MM.1S (cell line): ENCODE data around the gene YPEL4.

Experiments used
- DNase-seq: peaks from one replicate; pipeline ENCODE4 v3.0.0-alpha.2; 2015
- H2AFZ ChIP-seq: fragments of 300-600 bp; sonication (generic); 2 replicates; pipeline ENCODE4 v1.6.0; 2016; ENCODE audit warnings: antibody characterized with exemption, low read length
- H3F3A ChIP-seq: fragments of 300-600 bp; sonication (generic); 2 replicates; pipeline ENCODE4 v1.6.1; 2016; ENCODE audit warnings: mild to moderate bottlenecking, antibody characterized with exemption, low read length, moderate library complexity, mixed read lengths; ENCODE audit not compliant: insufficient read depth
- H3K27ac ChIP-seq: fragments of 300-600 bp; sonication (generic); 2 replicates; pipeline ENCODE4 v1.5.1; 2016; ENCODE audit warnings: mild to moderate bottlenecking, low read length
- H3K27me3 ChIP-seq: fragments of 300-600 bp; sonication (generic); replicated peaks from 2 replicates; pipeline ENCODE4 v1.6.0; 2016; ENCODE audit warnings: low read length; ENCODE audit not compliant: insufficient read depth
- H3K36me3 ChIP-seq: fragments of 300-600 bp; sonication (generic); replicated peaks from 2 replicates; pipeline ENCODE4 v1.6.1; 2016; ENCODE audit warnings: mild to moderate bottlenecking, low read length, mixed read lengths; ENCODE audit not compliant: insufficient read depth
- H3K4me1 ChIP-seq: fragments of 300-600 bp; sonication (generic); 2 replicates; pipeline ENCODE4 v1.6.1; 2016; ENCODE audit warnings: low read length, mixed read lengths
- H3K4me2 ChIP-seq: fragments of 300-600 bp; sonication (generic); 2 replicates; pipeline ENCODE4 v1.6.0; 2016; ENCODE audit warnings: low read depth, low read length
- H3K4me3 ChIP-seq: fragments of 300-600 bp; sonication (generic); 2 replicates; pipeline ENCODE4 v1.5.1; 2016; ENCODE audit warnings: low read length, mixed read lengths
- H3K79me2 ChIP-seq: fragments of 300-600 bp; sonication (generic); 2 replicates; pipeline ENCODE4 v1.6.1; 2016; ENCODE audit warnings: mixed run types, low read length, mixed read lengths
- H3K9ac ChIP-seq: fragments of 300-600 bp; sonication (generic); 2 replicates; pipeline ENCODE4 v1.6.1; 2016; ENCODE audit warnings: low read length, mixed read lengths
- H3K9me2 ChIP-seq: fragments of 300-600 bp; sonication (generic); replicated peaks from 2 replicates; pipeline ENCODE4 v1.6.1; 2016; ENCODE audit warnings: mild to moderate bottlenecking, low read length, mixed read lengths; ENCODE audit not compliant: insufficient read depth
- H3K9me3 ChIP-seq: fragments of 300-600 bp; sonication (generic); replicated peaks from 2 replicates; pipeline ENCODE4 v1.6.1; 2016; ENCODE audit warnings: mild to moderate bottlenecking, low read length, mixed read lengths; ENCODE audit not compliant: insufficient read depth
- H4K20me1 ChIP-seq: fragments of 300-600 bp; sonication (generic); 2 replicates; pipeline ENCODE4 v1.6.1; 2016; ENCODE audit warnings: mild to moderate bottlenecking, low read length, moderate library complexity, mixed read lengths; ENCODE audit not compliant: insufficient read depth
- CTCF ChIP-seq: fragments of 300-600 bp; sonication (generic); IDR thresholded peaks from 2 replicates; pipeline ENCODE4 v1.5.1; 2016; ENCODE audit warnings: antibody characterized with exemption, low read length, mixed read lengths
- EZH2 ChIP-seq: fragments of 300-600 bp; sonication (generic); optimal IDR thresholded peaks from 2 replicates; pipeline ENCODE3; 2017; ENCODE audit warnings: low read depth, mild to moderate bottlenecking, antibody characterized with exemption, low read length, mixed read lengths
- EZH2phosphoT487 ChIP-seq: fragments of 300-600 bp; sonication (generic); IDR thresholded peaks from 2 replicates; pipeline ENCODE4 v1.6.1; 2018; ENCODE audit warnings: antibody characterized with exemption, low read length

YPEL4 gene

DNA sequence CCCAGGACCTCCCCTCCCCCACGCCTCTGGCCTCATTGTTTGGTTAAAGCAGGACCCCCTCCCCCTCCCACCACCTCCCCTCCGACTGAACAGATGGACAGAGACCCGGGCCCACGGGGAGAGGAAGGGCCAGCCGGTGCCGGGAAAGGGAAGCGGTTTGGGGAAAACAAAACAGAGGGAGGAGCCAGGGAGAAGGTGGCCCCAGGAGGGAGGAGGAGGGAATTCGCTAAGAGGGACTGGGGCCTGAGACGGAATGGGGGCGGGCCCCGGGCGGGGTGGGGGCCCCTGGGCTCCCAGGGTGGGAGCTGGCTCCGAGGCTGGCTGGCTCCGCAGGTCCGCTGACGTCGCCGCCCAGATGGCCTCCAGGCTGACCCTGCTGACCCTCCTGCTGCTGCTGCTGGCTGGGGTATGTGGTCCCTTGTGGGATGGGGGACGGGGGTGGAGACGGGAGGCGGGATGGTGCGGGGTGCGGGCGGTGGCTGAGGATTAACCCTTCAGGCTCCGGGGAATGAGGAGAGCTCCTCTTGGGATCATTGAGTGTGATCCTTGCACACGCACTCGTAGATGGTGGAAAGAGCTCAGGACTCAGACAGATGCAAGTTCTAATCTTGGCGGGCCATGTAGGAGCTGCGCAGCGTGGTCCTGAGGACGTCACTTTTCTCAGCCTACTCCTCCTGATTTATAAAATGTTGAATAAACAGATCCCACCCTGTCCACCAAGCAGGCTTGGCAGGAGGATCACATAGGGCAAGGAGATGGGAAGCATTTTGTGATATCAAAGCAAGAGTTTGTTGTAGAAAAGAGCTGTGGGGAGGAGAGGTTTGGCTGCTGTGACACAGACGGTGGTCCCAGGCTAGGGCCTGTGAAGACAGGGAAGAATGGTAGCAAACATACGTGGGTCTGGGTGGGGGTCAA, 51.5 kb downstream of the YPEL4 start:
- Histone ChIP-seq H3K9me3 (no peaks in the 10 kb centered on the region), H3K27me3 (no peaks in the 10 kb centered on the region), H3K9me2 (no peaks in the 10 kb centered on the region), H3K27ac (no peak overlapping the region), H3K4me1 (no peaks in the 10 kb centered on the region), H3F3A (no peaks in the 10 kb centered on the region), H2AFZ (no peak overlapping the region), H3K79me2 (no peaks in the 10 kb centered on the region), H3K9ac (no peak overlapping the region), H3K4me3 (no peak overlapping the region), H3K4me2 (no peak overlapping the region), H4K20me1 (no peaks in the 10 kb centered on the region), H3K36me3 (no peaks in the 10 kb centered on the region)
- DNase-seq: no peak
- no peak for TF ChIP-seq EZH2phosphoT487
- TF ChIP-seq CTCF: no peak
- TF ChIP-seq EZH2: no peak

DNA sequence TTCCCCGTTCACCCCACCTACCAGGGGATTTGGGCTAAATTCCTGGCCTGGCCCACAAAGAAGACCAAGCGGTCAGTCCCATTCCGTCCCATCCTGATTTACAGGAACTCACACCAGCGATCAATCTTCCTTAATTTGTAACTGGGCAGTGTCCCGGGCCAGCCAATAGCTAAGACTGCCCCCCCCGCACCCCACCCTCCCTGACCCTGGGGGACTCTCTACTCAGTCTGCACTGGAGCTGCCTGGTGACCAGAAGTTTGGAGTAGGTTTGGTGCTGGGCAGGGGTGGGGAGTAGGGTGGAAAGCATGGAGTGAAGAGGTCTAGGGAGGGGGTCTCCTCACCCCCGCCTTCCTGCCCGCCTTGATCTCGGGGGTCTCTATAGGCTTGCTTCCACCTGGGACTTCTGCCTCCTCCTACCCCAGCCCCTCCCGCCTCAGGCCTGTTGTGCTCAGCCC, 52.2 kb downstream of the YPEL4 start, which contains the start of gene SERPING1:
Gene SERPING1, plus strand, starts transcription at position 225 of the 455 bp plus-strand sequence. CDS start 586 bp downstream, outside the sequence.
- no peak within 1 kb of the TSS for H3K27ac ChIP-seq
- DNase-seq: no peak
- H3K9me3 ChIP-seq: no peaks in the 10 kb centered on the region
- no peaks in the 10 kb centered on the region for H3K36me3 ChIP-seq
- no peak within 1 kb of the TSS for H3K4me2 ChIP-seq
- no peaks in the 10 kb centered on the region for H3K27me3 ChIP-seq
- H3K4me3 ChIP-seq: no peak within 1 kb of the TSS
- H3K9me2 ChIP-seq: no peaks in the 10 kb centered on the region
- H3F3A ChIP-seq: no peaks in the 10 kb centered on the region
- no peaks in the 10 kb centered on the region for H4K20me1 ChIP-seq
- no peak within 1 kb of the TSS for H2AFZ ChIP-seq
- TF ChIP-seq EZH2phosphoT487: no peak
- TF ChIP-seq CTCF: no peak
- TF ChIP-seq EZH2: no peak
- H3K4me1 ChIP-seq: no peaks in the 10 kb centered on the region
- H3K79me2 ChIP-seq: no peaks in the 10 kb centered on the region
- no peak within 1 kb of the TSS for H3K9ac ChIP-seq

GRCh38 chr11:57596266-57596885, 53.3 kb downstream of the YPEL4 start:
- DNase-seq: no peak
- Histone ChIP-seq H3K27me3 (no peaks in the 10 kb centered on the region), H3K79me2 (no peaks in the 10 kb centered on the region), H3F3A (no peaks in the 10 kb centered on the region), H3K9ac (no peak overlapping the region), H3K27ac (no peak overlapping the region), H3K36me3 (no peaks in the 10 kb centered on the region), H3K9me2 (no peaks in the 10 kb centered on the region), H3K4me2 (no peak overlapping the region), H3K4me1 (no peaks in the 10 kb centered on the region), H3K9me3 (no peaks in the 10 kb centered on the region), H2AFZ (no peak overlapping the region), H3K4me3 (no peak overlapping the region), H4K20me1 (no peaks in the 10 kb centered on the region)
- no peak for TF ChIP-seq EZH2
- no peak for TF ChIP-seq EZH2phosphoT487
- no peak for TF ChIP-seq CTCF
